Coronary artery (tissue), 2 donors: ENCODE results near the gene RPL23.

ENCODE experiments used
- DNase-seq: peaks from one replicate; pipeline ENCODE4 v3.0.0-alpha.2; 2017; ENCODE audit warnings: low spot score
- H3K27ac ChIP-seq, 2 donors: fragments of 200-600 bp; sonication (generic); one replicate each; pipeline ENCODE4 v1.5.1; 2016 to 2019
- H3K4me3 ChIP-seq: fragments of 200-600 bp; sonication (generic); 2 replicates; pipeline ENCODE4 v1.5.1; 2016; ENCODE audit warnings: mild to moderate bottlenecking, moderate library complexity
- TF ChIP-seq, protein P1 (sequence below): fragments of 200-600 bp; sonication (generic); IDR thresholded peaks from one replicate; pipeline ENCODE4 v1.5.1; 2019; ENCODE audit warnings: antibody characterized with exemption

The RPL23 gene

DNA sequence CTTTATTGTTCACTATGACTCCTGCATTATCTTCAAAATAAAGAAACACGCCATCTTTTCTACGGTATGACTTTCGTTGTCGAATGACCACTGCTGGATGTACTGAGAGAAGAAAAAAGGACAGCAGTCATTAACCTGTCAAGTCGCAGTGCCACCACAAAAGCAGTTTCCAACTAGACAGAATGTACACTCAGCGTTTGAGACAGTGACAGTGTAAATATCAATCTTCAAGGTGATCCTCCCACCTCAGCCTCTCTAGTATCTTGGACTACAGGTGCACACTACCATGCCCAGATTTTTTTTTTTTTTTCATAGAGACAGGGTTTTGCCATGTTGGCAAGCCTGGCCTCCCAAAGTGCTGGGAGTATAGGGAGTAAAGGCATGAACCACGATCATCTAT is 3.1 kb downstream of the RPL23 start:
- no peak for DNase-seq
- Histone ChIP-seq H3K27ac (no peak overlapping the region), H3K4me3 (no peak overlapping the region)
- TF ChIP-seq, protein P1, sequence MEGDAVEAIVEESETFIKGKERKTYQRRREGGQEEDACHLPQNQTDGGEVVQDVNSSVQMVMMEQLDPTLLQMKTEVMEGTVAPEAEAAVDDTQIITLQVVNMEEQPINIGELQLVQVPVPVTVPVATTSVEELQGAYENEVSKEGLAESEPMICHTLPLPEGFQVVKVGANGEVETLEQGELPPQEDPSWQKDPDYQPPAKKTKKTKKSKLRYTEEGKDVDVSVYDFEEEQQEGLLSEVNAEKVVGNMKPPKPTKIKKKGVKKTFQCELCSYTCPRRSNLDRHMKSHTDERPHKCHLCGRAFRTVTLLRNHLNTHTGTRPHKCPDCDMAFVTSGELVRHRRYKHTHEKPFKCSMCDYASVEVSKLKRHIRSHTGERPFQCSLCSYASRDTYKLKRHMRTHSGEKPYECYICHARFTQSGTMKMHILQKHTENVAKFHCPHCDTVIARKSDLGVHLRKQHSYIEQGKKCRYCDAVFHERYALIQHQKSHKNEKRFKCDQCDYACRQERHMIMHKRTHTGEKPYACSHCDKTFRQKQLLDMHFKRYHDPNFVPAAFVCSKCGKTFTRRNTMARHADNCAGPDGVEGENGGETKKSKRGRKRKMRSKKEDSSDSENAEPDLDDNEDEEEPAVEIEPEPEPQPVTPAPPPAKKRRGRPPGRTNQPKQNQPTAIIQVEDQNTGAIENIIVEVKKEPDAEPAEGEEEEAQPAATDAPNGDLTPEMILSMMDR, result no peak

DNA sequence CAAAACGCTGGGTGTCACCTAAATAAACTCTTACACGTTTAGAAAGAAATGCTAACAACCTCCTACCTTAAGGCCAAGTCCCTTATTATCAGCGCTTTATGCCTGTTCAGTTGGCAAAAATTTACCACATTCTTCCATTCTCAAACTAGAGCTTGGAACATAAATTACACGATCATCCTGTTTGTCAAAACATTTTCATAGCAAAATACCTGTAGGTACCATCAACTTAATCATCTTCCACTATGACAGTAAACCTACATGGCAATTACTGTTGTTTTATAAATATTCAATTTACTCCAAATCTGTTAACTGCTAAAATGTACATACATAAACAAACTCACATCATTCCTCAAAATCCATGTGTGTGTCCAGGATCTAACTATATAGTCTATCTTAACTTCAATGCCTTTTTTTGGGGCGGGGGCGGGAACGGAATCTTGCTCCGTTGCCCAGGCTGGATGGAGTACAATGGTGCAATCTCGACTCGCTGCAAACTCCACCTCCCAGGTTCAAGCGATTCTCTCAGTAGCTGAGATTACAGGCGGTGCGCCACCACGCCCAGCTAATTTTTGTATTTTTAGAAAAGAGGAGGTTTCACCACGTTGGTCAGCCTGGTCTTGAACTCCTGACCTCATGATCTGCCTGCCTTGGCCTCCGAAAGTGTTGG is 4.4 kb downstream of the RPL23 start:
- TF ChIP-seq, protein P1, result no peak
- DNase-seq, result no peak
- no peak overlapping the region for H3K4me3 ChIP-seq
- no peak overlapping the region for H3K27ac ChIP-seq

DNA sequence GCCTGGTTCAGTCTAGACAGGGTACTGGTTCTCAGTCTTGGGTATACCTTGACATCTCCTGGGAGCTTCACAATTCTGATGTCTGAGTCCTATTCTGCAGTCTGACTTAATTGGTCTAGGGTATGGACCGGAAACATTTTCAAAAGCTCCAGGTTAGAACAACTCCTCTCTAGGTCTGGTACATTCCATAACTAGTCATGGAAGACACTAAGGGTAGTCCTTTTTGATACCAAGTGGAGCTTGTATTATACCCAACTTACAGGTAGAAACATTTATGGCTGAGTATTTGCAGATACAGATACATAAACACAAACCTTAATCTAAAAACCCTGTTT is 5.0 kb downstream of the RPL23 start:
- no peak for DNase-seq
- H3K4me3 ChIP-seq, result no peak overlapping the region
- H3K27ac ChIP-seq, result no peak overlapping the region
- TF ChIP-seq, protein P1, result no peak

DNA sequence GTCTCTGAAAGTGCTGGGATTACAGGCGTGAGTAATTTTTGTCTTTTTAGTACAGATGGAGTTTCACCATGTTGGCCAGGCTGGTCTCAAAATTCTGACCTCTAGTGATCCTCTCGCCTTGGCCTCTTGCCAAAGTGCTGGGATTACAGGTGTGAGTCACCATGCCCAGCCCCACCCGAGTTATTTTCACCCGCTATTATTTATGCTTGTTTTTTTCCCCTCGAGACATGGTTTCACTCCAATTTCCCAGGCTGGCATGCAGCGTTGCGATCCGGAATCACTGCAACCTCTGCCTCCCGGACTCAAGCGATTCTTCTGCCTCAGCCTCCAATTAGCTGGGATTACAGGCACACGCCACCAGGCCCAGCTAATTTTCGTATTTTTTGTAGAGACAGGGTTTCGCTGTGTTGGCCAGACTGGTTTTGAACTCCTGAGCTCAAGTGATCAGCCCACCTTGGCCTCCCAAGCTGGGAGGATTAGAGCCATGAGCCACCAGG is 9.2 kb downstream of the RPL23 start:
- no peak for DNase-seq
- TF ChIP-seq, protein P1, result no peak
- Histone ChIP-seq H3K4me3 (no peak overlapping the region), H3K27ac (no peak overlapping the region)

DNA sequence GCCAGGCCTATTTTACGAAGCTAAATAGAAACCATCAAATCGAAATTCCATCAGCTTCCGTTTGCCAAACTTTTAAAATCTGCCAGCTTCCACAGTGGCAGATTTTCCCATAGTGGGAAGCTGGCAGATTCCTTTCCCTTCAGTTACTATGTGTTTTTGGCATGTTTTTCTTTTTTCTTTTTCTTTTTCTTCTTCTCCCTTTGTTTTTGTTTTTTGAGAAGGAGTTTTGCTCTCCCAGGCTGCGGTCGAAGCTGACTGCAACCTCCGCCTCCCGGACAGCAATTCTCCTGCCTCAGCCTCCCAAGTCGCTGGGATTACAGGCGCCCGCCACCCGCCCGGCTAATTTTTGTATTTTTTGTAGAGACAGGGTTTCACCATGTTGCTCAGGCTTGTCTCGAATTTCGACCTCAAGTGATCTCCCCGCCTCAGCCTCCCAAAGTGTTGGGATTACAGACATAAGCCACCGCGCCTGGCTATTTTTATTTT is 27.7 kb downstream of the RPL23 start:
- peak overlapping the region; percentile 87 for H3K4me3 ChIP-seq
- DNase-seq, result no peak
- TF ChIP-seq, protein P1, result no peak
- H3K27ac ChIP-seq, result peak overlapping the region; percentile 95 to 96

DNA sequence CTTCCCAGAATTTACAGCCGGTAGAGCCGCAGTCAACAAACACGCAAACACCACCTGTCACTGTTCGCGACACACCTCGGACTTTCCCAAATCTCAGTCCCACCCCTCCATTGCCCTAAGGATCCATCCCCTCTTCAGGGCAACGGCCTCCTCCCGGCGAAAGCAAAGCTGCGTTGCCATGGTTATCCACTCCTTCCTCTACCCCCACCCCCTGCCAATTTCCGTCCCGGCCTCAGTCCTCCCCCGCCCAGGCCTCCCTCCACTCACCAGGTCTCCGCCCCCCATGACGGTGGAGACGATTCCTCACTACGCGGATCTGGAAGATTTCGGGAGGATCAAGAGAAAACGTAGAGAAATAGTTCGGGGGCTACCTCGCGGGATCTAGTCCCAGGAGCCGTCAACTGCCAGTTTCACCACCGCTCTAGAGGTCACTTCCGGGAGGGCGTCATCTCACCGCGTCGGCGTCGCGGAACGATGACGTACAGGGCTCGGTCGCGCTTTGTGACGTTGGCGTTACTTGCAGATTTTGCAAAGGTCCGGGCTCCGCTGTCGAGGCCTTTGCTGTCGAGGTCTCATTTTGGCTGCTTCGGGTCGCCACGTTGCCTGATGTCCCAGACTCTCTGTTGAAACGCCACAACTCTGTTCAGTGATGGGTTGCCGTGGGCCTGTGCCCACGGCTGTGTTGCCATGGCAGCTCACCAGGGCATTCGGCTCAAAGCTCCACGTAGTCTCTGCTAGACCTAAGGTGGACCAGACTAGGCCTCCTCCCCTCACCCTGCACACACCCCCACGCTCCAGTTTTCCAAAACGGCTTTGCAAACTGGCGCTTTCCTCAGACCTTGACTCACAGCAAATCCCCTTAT is 28.4 kb downstream of the RPL23 start, which contains the start of gene CWC25:
Gene CWC25, minus strand, starts transcription at position 423 of the 863 bp plus-strand sequence. Its CDS starts 138 bp downstream, at position 285.
- peak within 1 kb of the TSS; percentile 87 for H3K4me3 ChIP-seq
- DNase-seq, result peak; percentile 98
- H3K27ac ChIP-seq, result peak within 1 kb of the TSS; percentile 95 to 96
- TF ChIP-seq, protein P1, result no peak
